Breast epithelium (tissue), 4 donors: ENCODE measurements around the gene ZFX. TPM values are rescaled to one million over a fixed set of nuclear protein-coding genes. Genes with fewer than 3 reads are reported as not detected.
A peak's percentile ranks its signal among the peaks of the same experiment; 100 is the strongest.

Experiments used
- DNase-seq, 2 donors: peaks; one replicate each; pipeline ENCODE4 v3.0.0-alpha.2; 2019; ENCODE audit warnings: low spot score in 2 of 2
- H3K27ac ChIP-seq, 2 donors: fragments of 200-600 bp; sonication (generic) in 1 of 2; one replicate each; pipeline ENCODE4 v1.5.1; 2016 to 2019; ENCODE audit warnings: mild to moderate bottlenecking in 1 of 2
- H3K27me3 ChIP-seq, 2 donors: fragments of 200-600 bp; sonication (generic) in 1 of 2; one replicate each; pipeline versions ENCODE4 v1.5.1 to v1.6.0; 2017 to 2019; ENCODE audit warnings: control low read depth in 1 of 2, mild to moderate bottlenecking in 1 of 2
- H3K36me3 ChIP-seq: fragments of 200-600 bp; one replicate; pipeline ENCODE4 v1.5.1; 2019
- H3K4me1 ChIP-seq, 2 donors: fragments of 200-600 bp; sonication (generic); one replicate each; pipeline ENCODE4 v1.5.1; 2016 to 2019; ENCODE audit warnings: control low read depth in 1 of 2
- H3K4me3 ChIP-seq, 3 donors: fragments of 200-600 bp; sonication (generic); 1 replicate in 2 of 3; 2 replicates in 1 of 3; pipeline ENCODE4 v1.5.1; 2016 to 2019; ENCODE audit warnings: mild to moderate bottlenecking in 3 of 3, moderate library complexity in 2 of 3
- H3K9me3 ChIP-seq, 2 donors: fragments of 200-600 bp; sonication (generic) in 1 of 2; one replicate each; pipeline ENCODE4 v1.5.1; 2016 to 2019; ENCODE audit warnings: control low read depth in 1 of 2
- CTCF ChIP-seq, 3 donors: fragments of 450-650 bp; IDR thresholded peaks; one replicate each; pipeline ENCODE4 v1.5.1; 2016 to 2017; ENCODE audit warnings: antibody characterized with exemption in 3 of 3, mild to moderate bottlenecking in 3 of 3, moderate library complexity in 3 of 3
- POLR2A ChIP-seq: fragments of 450-650 bp; IDR thresholded peaks from one replicate; pipeline ENCODE4 v1.6.1; 2016; ENCODE audit warnings: antibody characterized with exemption, mild to moderate bottlenecking, moderate library complexity
- POLR2AphosphoS5 ChIP-seq, 3 donors: sonication (generic); formaldehyde crosslinking; IDR thresholded peaks; one replicate each; pipeline ENCODE4 v1.6.1; 2017; ENCODE audit warnings: antibody characterized with exemption in 3 of 3
- intact Hi-C: fragments of 100-400 bp; cut with DNase I; formaldehyde crosslinking; loops from one replicate; pipeline ENCODE4 v1.15.1; 2023; ENCODE audit warnings: low total_unique reads
- total RNA-seq, 3 donors: library from RNA; depleted of rRNA; stranded (reverse); fragments of >200 nt; gene quantifications; one replicate each; pipeline ENCODE4 v1.1.0, GENCODE V29; 2016

Gene ZFX
- total RNA-seq = 10 to 100 TPM; 46.9 to 88.4 (median 67.5) TPM

- intact Hi-C loops = no loop called here
- Histone ChIP-seq H3K27me3 (no peaks in the 10 kb centered on the region), H3K27ac (peak within 1 kb of the TSS; percentile 99 to 100), H3K9me3 (no peaks in the 10 kb centered on the region), H3K4me1 (peaks cover 3 to 17% of the 10 kb centered on the region in 2 donors), H3K4me3 (peak within 1 kb of the TSS; percentile 57 to 83 (median 71)), H3K36me3 (no peaks in the 10 kb centered on the region)
- DNase-seq = peak; percentile 52 to 62
- TF ChIP-seq POLR2AphosphoS5 (IDR thresholded peaks at IDR 0.05) = peak in 1 of 3 donors; percentile 18
- no peak for TF ChIP-seq POLR2A
Measured at GRCh38 chrX:24149351-24150050, at the start of gene ZFX. TSS of gene ZFX (plus strand) at chrX:24149729. CDS start at chrX:24172743, 23,014 bp downstream.

GRCh38 chrX:24100713-24101112 is 48.8 kb upstream of the ZFX start:
- no peak for TF ChIP-seq POLR2AphosphoS5 (IDR thresholded peaks at IDR 0.05)
- TF ChIP-seq CTCF (IDR thresholded peaks at IDR 0.05) = no peak
- TF ChIP-seq POLR2A = no peak
- intact Hi-C loops = no loop called here
- no peak overlapping the region for H3K4me3 ChIP-seq

GRCh38 chrX:24110069-24110468 is 39.5 kb upstream of the ZFX start:
- TF ChIP-seq POLR2A (no peak), POLR2AphosphoS5 (IDR thresholded peaks at IDR 0.05) (no peak)
- DNase-seq = no peak
- no peak overlapping the region for H3K27ac ChIP-seq
- no peaks in the 10 kb centered on the region for H3K4me1 ChIP-seq
- peaks cover 0 to 3% of the 10 kb centered on the region in 2 donors for H3K27me3 ChIP-seq
- H3K9me3 ChIP-seq = no peaks in the 10 kb centered on the region
- H3K4me3 ChIP-seq = no peak overlapping the region
- no peaks in the 10 kb centered on the region for H3K36me3 ChIP-seq
- intact Hi-C loops = no loop called here

More at GRCh38 chrX:24100713-24101112, 48.8 kb upstream of the ZFX start:
- H3K27ac ChIP-seq = no peak overlapping the region
- no peaks in the 10 kb centered on the region for H3K4me1 ChIP-seq
- DNase-seq = no peak
- no peaks in the 10 kb centered on the region for H3K9me3 ChIP-seq
- no peaks in the 10 kb centered on the region for H3K36me3 ChIP-seq
- no peaks in the 10 kb centered on the region for H3K27me3 ChIP-seq

- intact Hi-C loops = no loop called here
Measured at GRCh38 chrX:24113181-24113580, 36.3 kb upstream of the ZFX start.

GRCh38 chrX:24117258-24117657 is 32.3 kb upstream of the ZFX start:
- DNase-seq = no peak
- Histone ChIP-seq H3K27ac (no peak overlapping the region), H3K4me3 (no peak overlapping the region)

More at GRCh38 chrX:24113181-24113580, 36.3 kb upstream of the ZFX start:
- TF ChIP-seq CTCF (IDR thresholded peaks at IDR 0.05) (no peak), POLR2A (no peak), POLR2AphosphoS5 (IDR thresholded peaks at IDR 0.05) (no peak)
- no peak overlapping the region for H3K4me3 ChIP-seq
- H3K9me3 ChIP-seq = no peaks in the 10 kb centered on the region
- H3K4me1 ChIP-seq = no peaks in the 10 kb centered on the region
- no peak for DNase-seq
- H3K36me3 ChIP-seq = no peaks in the 10 kb centered on the region
- no peak overlapping the region for H3K27ac ChIP-seq
- peaks cover 0 to 3% of the 10 kb centered on the region in 2 donors for H3K27me3 ChIP-seq

More at GRCh38 chrX:24117258-24117657, 32.3 kb upstream of the ZFX start:
- H3K27me3 ChIP-seq = no peaks in the 10 kb centered on the region
- no peak for TF ChIP-seq POLR2A
- TF ChIP-seq CTCF (IDR thresholded peaks at IDR 0.05) = no peak
- no peak for TF ChIP-seq POLR2AphosphoS5 (IDR thresholded peaks at IDR 0.05)
- H3K9me3 ChIP-seq = no peaks in the 10 kb centered on the region
- no peaks in the 10 kb centered on the region for H3K36me3 ChIP-seq
- no peaks in the 10 kb centered on the region for H3K4me1 ChIP-seq
- intact Hi-C loops = no loop called here
